Hepatocyte (in vitro differentiated cells): Measurements from ENCODE around the gene FAM184A. TPM values are rescaled to one million over a fixed set of nuclear protein-coding genes. Genes with fewer than 3 reads are reported as not detected.
"Not testable (repeated sequence)": the region's sequence is repeated elsewhere in the genome, so short reads cannot be mapped to it uniquely, and the experiment has no call there.

Experiments
- DNase-seq: peaks from one replicate; pipeline ENCODE4 v3.0.0-alpha.2; 2016; ENCODE audit warnings: low spot score
- H2AFZ ChIP-seq: fragments of 200-600 bp; sonication (generic); 2 replicates; pipeline ENCODE4 v1.6.0; 2016; ENCODE audit warnings: antibody characterized with exemption, mild to moderate bottlenecking
- H3K27ac ChIP-seq: fragments of 200-600 bp; sonication (generic); 2 replicates; pipeline ENCODE4 v1.5.1; 2016; ENCODE audit warnings: mild to moderate bottlenecking
- H3K27me3 ChIP-seq: fragments of 200-600 bp; sonication (generic); 2 replicates; pipeline ENCODE4 v1.6.1; 2016
- H3K36me3 ChIP-seq: fragments of 200-600 bp; sonication (generic); replicated peaks from 2 replicates; pipeline ENCODE4 v1.5.1; 2016; ENCODE audit warnings: low read depth; ENCODE audit not compliant: insufficient read depth
- H3K4me1 ChIP-seq: fragments of 200-600 bp; sonication (generic); 2 replicates; pipeline ENCODE4 v1.5.1; 2016; ENCODE audit warnings: mild to moderate bottlenecking, moderate library complexity; ENCODE audit not compliant: insufficient read depth
- H3K4me2 ChIP-seq: fragments of 200-600 bp; sonication (generic); 2 replicates; pipeline ENCODE4 v1.6.0; 2016
- H3K4me3 ChIP-seq: fragments of 200-600 bp; sonication (generic); 2 replicates; pipeline ENCODE4 v1.5.1; 2016; ENCODE audit warnings: mild to moderate bottlenecking
- H3K79me2 ChIP-seq: fragments of 200-600 bp; sonication (generic); 2 replicates; pipeline ENCODE4 v1.6.0; 2017; ENCODE audit warnings: mild to moderate bottlenecking
- H3K9me2 ChIP-seq: fragments of 200-600 bp; sonication (generic); replicated peaks from 2 replicates; pipeline ENCODE4 v1.6.0; 2017; ENCODE audit warnings: mild to moderate bottlenecking; ENCODE audit not compliant: insufficient read depth
- H3K9me3 ChIP-seq: fragments of 200-600 bp; sonication (generic); 2 replicates; pipeline ENCODE4 v1.5.1; 2016; ENCODE audit warnings: low read depth, mild to moderate bottlenecking
- H4K20me1 ChIP-seq: fragments of 200-600 bp; sonication (generic); 2 replicates; pipeline ENCODE4 v1.6.0; 2016; ENCODE audit warnings: mild to moderate bottlenecking; ENCODE audit not compliant: insufficient read depth, poor library complexity, severe bottlenecking
- CTCF ChIP-seq: fragments of 200-600 bp; sonication (generic); IDR thresholded peaks from 2 replicates; pipeline ENCODE4 v1.5.1; 2016; ENCODE audit warnings: antibody characterized with exemption, mild to moderate bottlenecking; ENCODE audit not compliant: poor library complexity
- EZH2 ChIP-seq: fragments of 200-600 bp; sonication (generic); IDR thresholded peaks from 2 replicates; pipeline ENCODE4 v1.6.1; 2016; ENCODE audit warnings: antibody characterized with exemption, mild to moderate bottlenecking, borderline replicate concordance
- EZH2phosphoT487 ChIP-seq: fragments of 200-600 bp; sonication (generic); IDR thresholded peaks from one replicate; pipeline ENCODE4 v1.6.1; 2018; ENCODE audit warnings: antibody characterized with exemption, mild to moderate bottlenecking, low read depth, moderate library complexity; ENCODE audit not compliant: unreplicated experiment, severe bottlenecking
- WGBS: methylation state at CpG from one replicate; pipeline ENCODE4 v1.1.6; 2016; ENCODE audit warnings: low lambda C conversion rate; ENCODE audit errors: missing lambda C conversion rate; 5-methylcytosine and 5-hydroxymethylcytosine counted together
- polyA plus RNA-seq: library from polyadenylated mRNA; unstranded; fragments of >200 nt; fragmentation: Nextera tagmentation; extraction: Ambion mirVana; gene quantifications from 2 replicates; pipeline ENCODE4 v1.2.1, GENCODE V29; 2016
- total RNA-seq: library from RNA; depleted of rRNA; stranded (reverse); fragments of >200 nt; gene quantifications from 2 replicates; pipeline ENCODE4 v1.2.3, GENCODE V29; 2014

The FAM184A gene
- total and polyA plus RNA-seq, 2 experiments from 2014 or later, result 5.6 to 14.1 TPM

- no peaks in the 10 kb centered on the region for H3K36me3 ChIP-seq
- no peaks in the 10 kb centered on the region for H4K20me1 ChIP-seq
- H3K9me2 ChIP-seq, result no peaks in the 10 kb centered on the region
- H2AFZ ChIP-seq, result no peak overlapping the region
- H3K4me3 ChIP-seq, result no peak overlapping the region
- TF ChIP-seq EZH2 (no peak), CTCF (no peak), EZH2phosphoT487 (no peak)
- no peaks in the 10 kb centered on the region for H3K27me3 ChIP-seq
- H3K27ac ChIP-seq, result no peak overlapping the region
- H3K79me2 ChIP-seq, result no peaks in the 10 kb centered on the region
- H3K4me2 ChIP-seq, result no peak overlapping the region
- no peaks in the 10 kb centered on the region for H3K9me3 ChIP-seq
- 96% methylated on average over 2 of the region's 2 CpGs for WGBS
- peaks cover 5% of the 10 kb centered on the region for H3K4me1 ChIP-seq
- no peak for DNase-seq
Observed at GRCh38 chr6:119006974-119007373, 71.5 kb downstream of the FAM184A start.

DNA sequence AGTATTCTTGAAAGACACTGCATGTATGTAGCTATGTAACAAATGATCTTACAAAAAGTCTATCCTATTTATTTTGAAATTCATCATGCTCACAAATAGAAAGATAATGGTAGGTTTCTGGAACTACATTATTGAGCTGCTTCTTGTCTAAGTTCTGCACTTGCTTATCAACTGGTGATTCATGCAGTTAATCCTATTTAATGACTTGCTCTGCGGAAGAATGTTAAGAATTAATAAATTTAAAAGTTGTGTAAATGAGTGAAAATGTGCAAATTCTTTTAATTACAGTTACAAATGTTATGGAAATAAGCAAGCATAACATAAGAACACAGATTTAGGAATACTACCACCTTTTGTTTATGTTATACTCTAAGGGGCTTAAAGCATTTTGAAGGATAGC, 76.4 kb downstream of the FAM184A start:
- H3K9me2 ChIP-seq, result no peaks in the 10 kb centered on the region
- H4K20me1 ChIP-seq, result no peaks in the 10 kb centered on the region
- DNase-seq, result no peak
- H3K27me3 ChIP-seq, result no peaks in the 10 kb centered on the region
- no peaks in the 10 kb centered on the region for H3K36me3 ChIP-seq
- peak overlapping the region; percentile 15 for H3K4me2 ChIP-seq
- H3K79me2 ChIP-seq, result no peaks in the 10 kb centered on the region
- no peak overlapping the region for H2AFZ ChIP-seq
- TF ChIP-seq EZH2phosphoT487, result no peak
- no peak for TF ChIP-seq CTCF
- TF ChIP-seq EZH2, result no peak
- no peaks in the 10 kb centered on the region for H3K9me3 ChIP-seq
- 19% methylated on average over 1 of the region's 1 CpG for WGBS
- peak overlapping the region; percentile 1 for H3K27ac ChIP-seq
- H3K4me1 ChIP-seq, result peaks cover 10% of the 10 kb centered on the region
- H3K4me3 ChIP-seq, result no peak overlapping the region

DNA sequence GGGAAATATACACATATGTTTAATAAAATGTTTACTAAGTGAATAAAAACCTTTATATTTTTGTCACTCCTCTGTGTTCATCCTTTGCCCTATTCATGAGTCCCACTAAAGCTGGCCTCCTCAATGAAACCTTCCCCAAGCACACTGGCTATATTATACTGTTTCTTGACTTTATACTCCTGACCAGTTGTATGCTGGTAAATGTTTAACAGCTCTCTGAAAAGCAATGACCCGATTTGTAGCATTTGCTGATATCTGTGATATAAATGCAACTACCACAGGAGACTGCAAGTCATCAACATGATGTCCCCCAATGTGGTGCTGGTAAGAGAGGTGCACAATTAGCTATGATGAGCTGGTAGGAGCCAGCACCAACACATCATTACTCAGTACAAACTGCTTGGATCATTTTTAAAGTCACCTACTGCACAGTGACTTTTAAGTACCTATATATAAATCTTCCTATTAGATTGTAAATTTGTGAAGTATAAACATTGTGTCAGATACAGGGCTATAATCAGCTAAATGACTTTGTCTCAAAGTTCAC, 78.9 kb downstream of the FAM184A start:
- Histone ChIP-seq H3K9me2 (no peaks in the 10 kb centered on the region), H3K36me3 (no peaks in the 10 kb centered on the region), H3K27me3 (no peaks in the 10 kb centered on the region), H2AFZ (no peak overlapping the region), H3K9me3 (no peaks in the 10 kb centered on the region), H4K20me1 (no peaks in the 10 kb centered on the region), H3K4me1 (peaks cover 10% of the 10 kb centered on the region), H3K4me2 (no peak overlapping the region), H3K4me3 (no peak overlapping the region), H3K79me2 (no peaks in the 10 kb centered on the region), H3K27ac (peak overlapping the region; percentile 7)
- WGBS, result 42% methylated on average over 1 of the region's 1 CpG
- DNase-seq, result peak; percentile 11
- no peak for TF ChIP-seq CTCF
- TF ChIP-seq EZH2, result no peak
- TF ChIP-seq EZH2phosphoT487, result no peak

GRCh38 chr6:118997426-118997825, 81.0 kb downstream of the FAM184A start:
- not testable (repeated sequence) for H3K27ac ChIP-seq, H3K4me3 ChIP-seq, H3K4me1 ChIP-seq, H3K9me2 ChIP-seq, H3K9me3 ChIP-seq, DNase-seq, H3K36me3 ChIP-seq, H3K79me2 ChIP-seq, H2AFZ ChIP-seq, H3K4me2 ChIP-seq, H4K20me1 ChIP-seq, H3K27me3 ChIP-seq
- 99% methylated on average over 3 of the region's 3 CpGs for WGBS
